Stimulated activated CD8-positive, alpha-beta memory T cell treated with anti-CD3 and anti-CD28 coated beads, Interleukin-4, amount 100 ng/mL, for 4 hours (primary cell): ENCODE data around the gene RALGDS.

Experiments used
- DNase-seq, 2 donors: peaks; one replicate each; pipeline ENCODE4 v3.0.0-alpha.2; 2020; ENCODE audit warnings: low read depth in 2 of 2, low spot score in 1 of 2

The RALGDS gene

DNA sequence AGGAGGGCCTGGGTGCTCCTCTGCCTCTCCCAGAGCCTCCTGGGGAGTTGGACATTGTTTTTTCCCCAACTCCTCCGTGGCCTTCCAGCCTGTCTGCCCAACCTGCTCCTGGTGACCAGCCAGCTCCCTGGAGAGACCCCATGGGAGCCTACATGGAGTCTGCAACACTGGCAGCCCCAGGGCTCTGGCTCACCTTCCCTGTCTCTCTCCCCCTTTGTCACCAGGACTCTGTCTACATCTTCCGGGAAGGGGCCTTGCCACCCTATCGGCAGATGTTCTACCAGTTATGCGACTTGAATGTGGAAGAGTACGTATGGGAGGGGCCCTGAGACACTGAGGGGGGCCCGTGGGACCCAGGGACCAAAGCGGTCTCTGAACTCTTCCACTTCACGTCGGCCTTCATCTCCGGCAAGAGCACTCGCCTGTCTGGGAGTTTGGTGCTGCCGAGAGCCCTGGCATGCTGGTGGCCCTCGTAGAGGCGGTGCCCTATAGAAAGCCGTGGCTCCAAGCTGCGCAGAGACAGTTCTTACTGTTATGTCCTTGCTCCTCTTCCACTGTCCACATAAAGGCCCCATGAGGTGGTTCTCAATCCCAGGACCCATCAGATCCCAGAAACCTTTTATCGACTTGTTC, 65.1 kb downstream of the RALGDS start:
- DNase-seq, result no peak

GRCh38 chr9:133054966-133055365, 66.1 kb downstream of the RALGDS start:
- no peak for DNase-seq

GRCh38 chr9:133054194-133054890, 66.7 kb downstream of the RALGDS start:
- DNase-seq, result no peak

DNA sequence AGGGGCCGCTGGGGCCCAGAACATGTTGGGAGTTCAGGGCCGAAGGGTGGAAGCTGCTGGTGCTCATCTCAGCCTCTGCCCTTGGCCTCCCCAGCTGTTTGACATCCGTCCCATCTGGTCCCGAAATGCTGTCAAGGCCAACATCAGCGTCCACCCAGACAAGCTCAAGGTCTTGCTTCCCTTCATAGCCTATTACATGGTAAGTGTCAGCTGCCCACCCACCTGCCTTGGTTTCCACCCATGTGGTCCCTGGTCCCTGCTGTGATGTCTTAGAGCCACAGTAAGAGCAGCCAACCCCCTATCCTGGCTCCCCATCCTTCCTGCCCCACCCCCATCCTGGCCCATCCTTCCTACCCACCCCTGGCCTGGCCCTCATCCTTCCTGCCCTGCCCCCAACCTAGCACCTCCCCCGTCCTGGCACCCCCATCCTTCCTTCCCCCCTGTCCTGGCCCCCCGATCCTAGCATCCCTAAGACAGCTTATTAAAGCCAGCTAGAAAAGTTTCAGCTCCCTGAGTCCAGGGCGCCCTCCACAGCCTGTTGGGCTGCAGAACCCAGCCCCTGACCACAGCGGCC, 69.0 kb downstream of the RALGDS start:
- no peak for DNase-seq

DNA sequence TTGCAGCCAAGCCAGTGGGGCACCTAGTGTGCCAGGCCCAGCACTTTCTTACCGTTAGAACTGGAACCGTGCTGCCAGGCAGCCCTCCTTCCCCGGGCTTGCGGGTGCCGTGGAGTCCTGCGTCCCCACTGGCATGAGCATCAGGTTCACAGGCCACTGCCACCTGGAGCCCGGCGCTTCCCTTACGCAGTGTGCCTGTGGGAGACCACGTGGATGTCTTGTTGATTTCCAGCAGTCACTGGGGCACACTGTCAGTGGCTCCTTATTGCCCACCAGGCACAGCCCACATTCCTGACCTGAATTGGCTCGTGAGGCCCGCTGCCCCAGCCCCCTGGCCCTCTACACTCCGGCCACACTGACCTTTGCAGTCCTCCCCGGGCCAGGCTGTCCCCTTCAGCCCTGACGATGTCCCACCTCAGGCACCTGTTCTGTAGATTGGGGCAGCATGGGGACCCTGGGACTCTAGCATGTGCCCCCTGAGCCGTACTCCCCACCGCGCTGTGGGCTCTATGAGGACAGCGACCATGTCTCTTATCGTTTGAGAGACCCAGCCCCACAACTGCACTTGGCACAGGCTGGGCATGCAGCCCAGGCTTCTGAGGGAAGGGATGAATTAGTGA, 69.6 kb downstream of the RALGDS start:
- DNase-seq, result no peak

DNA sequence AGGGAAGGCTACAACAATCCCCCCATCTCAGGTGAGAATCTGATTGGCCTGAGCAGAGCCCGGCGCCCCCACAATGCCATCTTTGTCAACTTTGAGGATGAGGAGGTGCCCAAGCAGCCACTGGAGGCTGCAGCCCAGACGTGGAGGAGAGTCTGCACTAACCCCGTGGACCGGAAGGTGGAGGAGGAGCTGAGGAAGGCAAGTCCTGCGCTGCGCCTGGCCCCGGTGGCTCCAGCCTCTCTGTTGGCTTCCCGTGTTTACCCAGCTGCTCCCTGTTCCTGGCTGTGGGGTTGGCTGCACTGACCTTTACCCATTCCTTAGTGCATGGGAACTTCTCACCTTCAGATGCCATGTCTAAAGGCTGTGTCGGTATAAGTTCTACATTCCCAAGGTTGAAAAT, 70.3 kb downstream of the RALGDS start:
- DNase-seq, result no peak

DNA sequence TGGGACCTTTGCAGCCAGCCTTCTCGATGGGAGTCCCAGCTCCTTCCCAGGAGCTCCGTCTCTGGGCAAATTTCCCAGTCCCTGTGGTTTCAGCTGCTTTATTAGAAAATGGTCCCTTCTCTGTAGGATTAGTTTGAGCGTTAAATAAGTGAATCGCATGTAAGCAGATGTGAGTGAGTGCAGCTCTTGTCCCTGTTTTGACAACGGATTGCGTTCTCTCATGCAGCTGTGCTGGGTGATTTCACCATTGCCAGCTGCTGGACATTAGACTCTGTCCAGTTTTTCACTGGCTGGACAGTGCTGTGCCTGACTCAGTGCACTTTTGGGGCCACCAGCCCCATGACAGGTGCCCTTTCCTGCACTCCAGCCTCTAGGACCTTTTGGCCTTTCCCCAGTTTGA, 70.9 kb downstream of the RALGDS start:
- no peak for DNase-seq

GRCh38 chr9:133049043-133049442, 72.0 kb downstream of the RALGDS start:
- DNase-seq, result no peak

DNA sequence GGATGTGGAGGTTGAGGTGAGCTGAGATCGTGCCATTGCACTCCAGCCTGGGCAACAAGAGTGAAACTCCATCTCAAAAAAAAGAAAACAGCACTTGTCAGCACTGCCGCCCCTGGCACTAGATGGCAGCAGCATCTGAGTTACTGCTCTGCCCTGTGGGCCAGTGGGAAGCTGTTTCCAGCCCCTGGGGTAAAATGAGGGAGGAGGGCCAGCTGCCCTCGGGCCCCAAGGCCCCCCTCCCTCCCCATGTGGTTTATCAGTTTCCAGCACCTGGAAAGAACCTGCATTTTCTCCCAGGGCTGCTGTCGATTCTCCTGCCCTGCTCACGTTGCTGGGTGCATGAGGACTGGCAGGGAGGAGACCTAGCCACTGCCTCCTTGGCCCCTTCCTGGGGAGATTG, 72.4 kb downstream of the RALGDS start:
- no peak for DNase-seq
